Measurements from ENCODE around the gene BACH1. TPM values are rescaled to one million over a fixed set of nuclear protein-coding genes. Genes with fewer than 3 reads are reported as not detected.

The BACH1 gene
- total RNA-seq, 1 experiment from 2014 or later: 20.0 TPM

- H3K4me1 ChIP-seq (ENCODE audit: control insufficient read depth, insufficient read depth, low read length): no peaks in the 10 kb centered on the region
- intact Hi-C loops (cut with micrococcal nuclease; ENCODE audit: unreplicated experiment) (no loop called here), in situ Hi-C loops (cut with HindIII; ENCODE audit: low pct_unique_long_range_greater_than_20kb, low sequenced_read_pairs) (no loop called here)
- H3K9me3 ChIP-seq (ENCODE audit: control insufficient read depth, insufficient read depth, low read depth, low read length): no peaks in the 10 kb centered on the region
- H3K36me3 ChIP-seq (ENCODE audit: control insufficient read depth, insufficient read depth, low read length): no peaks in the 10 kb centered on the region
- BruUV-seq (replicated peaks): no TSS peak
- H3K27me3 ChIP-seq (ENCODE audit: control insufficient read depth, insufficient read depth, low read length): no peaks in the 10 kb centered on the region
- ChIA-PET CTCF (no interaction called here), POLR2A (no interaction called here)
- ATAC-seq (no peak), DNase-seq (ENCODE audit: low read depth, low spot score) (no peak)
- H3K27ac ChIP-seq (ENCODE audit: low read length): no peak overlapping the region
- TF ChIP-seq TCF7L2 (IDR thresholded peaks at IDR 0.05; ENCODE audit: low read depth, low read length) (no peak), POLR2AphosphoS5 (IDR thresholded peaks at IDR 0.05; ENCODE audit: low read depth, low read length) (no peak), SIN3A (IDR thresholded peaks at IDR 0.05; ENCODE audit: borderline replicate concordance, insufficient read depth, low read depth, low read length) (no peak), CTCF (IDR thresholded peaks at IDR 0.05) (no peak)
- TF ChIP-seq, protein P1, sequence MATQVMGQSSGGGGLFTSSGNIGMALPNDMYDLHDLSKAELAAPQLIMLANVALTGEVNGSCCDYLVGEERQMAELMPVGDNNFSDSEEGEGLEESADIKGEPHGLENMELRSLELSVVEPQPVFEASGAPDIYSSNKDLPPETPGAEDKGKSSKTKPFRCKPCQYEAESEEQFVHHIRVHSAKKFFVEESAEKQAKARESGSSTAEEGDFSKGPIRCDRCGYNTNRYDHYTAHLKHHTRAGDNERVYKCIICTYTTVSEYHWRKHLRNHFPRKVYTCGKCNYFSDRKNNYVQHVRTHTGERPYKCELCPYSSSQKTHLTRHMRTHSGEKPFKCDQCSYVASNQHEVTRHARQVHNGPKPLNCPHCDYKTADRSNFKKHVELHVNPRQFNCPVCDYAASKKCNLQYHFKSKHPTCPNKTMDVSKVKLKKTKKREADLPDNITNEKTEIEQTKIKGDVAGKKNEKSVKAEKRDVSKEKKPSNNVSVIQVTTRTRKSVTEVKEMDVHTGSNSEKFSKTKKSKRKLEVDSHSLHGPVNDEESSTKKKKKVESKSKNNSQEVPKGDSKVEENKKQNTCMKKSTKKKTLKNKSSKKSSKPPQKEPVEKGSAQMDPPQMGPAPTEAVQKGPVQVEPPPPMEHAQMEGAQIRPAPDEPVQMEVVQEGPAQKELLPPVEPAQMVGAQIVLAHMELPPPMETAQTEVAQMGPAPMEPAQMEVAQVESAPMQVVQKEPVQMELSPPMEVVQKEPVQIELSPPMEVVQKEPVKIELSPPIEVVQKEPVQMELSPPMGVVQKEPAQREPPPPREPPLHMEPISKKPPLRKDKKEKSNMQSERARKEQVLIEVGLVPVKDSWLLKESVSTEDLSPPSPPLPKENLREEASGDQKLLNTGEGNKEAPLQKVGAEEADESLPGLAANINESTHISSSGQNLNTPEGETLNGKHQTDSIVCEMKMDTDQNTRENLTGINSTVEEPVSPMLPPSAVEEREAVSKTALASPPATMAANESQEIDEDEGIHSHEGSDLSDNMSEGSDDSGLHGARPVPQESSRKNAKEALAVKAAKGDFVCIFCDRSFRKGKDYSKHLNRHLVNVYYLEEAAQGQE (IDR thresholded peaks at IDR 0.05; ENCODE audit: insufficient read depth in 1 of 2, low read depth in 2 of 2, low read length in 1 of 2): no peak
- no peak overlapping the region for H3K4me3 ChIP-seq (ENCODE audit: low read depth in 2 of 2, low read length in 2 of 2)
Observed at GRCh38 chr21:29264721-29265120, 34.0 kb upstream of the BACH1 start.

- TF ChIP-seq, protein P1 (IDR thresholded peaks at IDR 0.05; ENCODE audit: insufficient read depth in 1 of 2, low read depth in 2 of 2, low read length in 1 of 2): no peak
- no peak for TF ChIP-seq CTCF (IDR thresholded peaks at IDR 0.05)
- no peak for TF ChIP-seq POLR2AphosphoS5 (IDR thresholded peaks at IDR 0.05; ENCODE audit: low read depth, low read length)
- TF ChIP-seq SIN3A (IDR thresholded peaks at IDR 0.05; ENCODE audit: borderline replicate concordance, insufficient read depth, low read depth, low read length): no peak
- TF ChIP-seq TCF7L2 (IDR thresholded peaks at IDR 0.05; ENCODE audit: low read depth, low read length): no peak
- no peak overlapping the region for H3K4me3 ChIP-seq (ENCODE audit: low read depth in 2 of 2, low read length in 2 of 2)
- no TSS peak for BruUV-seq (replicated peaks)
- ChIA-PET CTCF (no interaction called here), POLR2A (no interaction called here)
- no peak overlapping the region for H3K27ac ChIP-seq (ENCODE audit: low read length)
- in situ Hi-C loops (cut with HindIII; ENCODE audit: low pct_unique_long_range_greater_than_20kb, low sequenced_read_pairs) (no loop called here), intact Hi-C loops (cut with micrococcal nuclease; ENCODE audit: unreplicated experiment) (no loop called here)
- H3K9me3 ChIP-seq (ENCODE audit: control insufficient read depth, insufficient read depth, low read depth, low read length): no peaks in the 10 kb centered on the region
- H3K27me3 ChIP-seq (ENCODE audit: control insufficient read depth, insufficient read depth, low read length): no peaks in the 10 kb centered on the region
- DNase-seq (ENCODE audit: low read depth, low spot score) (no peak), ATAC-seq (no peak)
- no peaks in the 10 kb centered on the region for H3K4me1 ChIP-seq (ENCODE audit: control insufficient read depth, insufficient read depth, low read length)
- H3K36me3 ChIP-seq (ENCODE audit: control insufficient read depth, insufficient read depth, low read length): no peaks in the 10 kb centered on the region
Observed at GRCh38 chr21:29265690-29266479, 32.8 kb upstream of the BACH1 start.
